GM23338 (cell line): ENCODE results near the gene HIF1AN. TPM values are rescaled to one million over a fixed set of nuclear protein-coding genes. Genes with fewer than 3 reads are reported as not detected.

Experiments
- ATAC-seq: fragments of 200-7000 bp; cut with Tn5 transposase; 3 replicates; pipeline ENCODE4 v1.9.1; 2020
- DNase-seq: peaks from one replicate; pipeline ENCODE4 v3.0.0-alpha.2; 2015; ENCODE audit warnings: low spot score
- H2AFZ ChIP-seq: fragments of 200-600 bp; sonication (generic); 2 replicates; pipeline ENCODE4 v1.8.0; 2016; ENCODE audit warnings: antibody characterized with exemption, mild to moderate bottlenecking, moderate library complexity
- H3F3A ChIP-seq: fragments of 200-600 bp; sonication (generic); replicated peaks from 2 replicates; pipeline ENCODE4 v1.8.0; 2017; ENCODE audit warnings: antibody characterized with exemption, mixed run types, low read depth
- H3K27ac ChIP-seq: fragments of 200-600 bp; sonication (generic); 2 replicates; pipeline ENCODE4 v1.6.1; 2016; ENCODE audit warnings: low read depth
- H3K27me3 ChIP-seq: fragments of 200-600 bp; sonication (generic); 2 replicates; pipeline ENCODE4 v1.8.0; 2016; ENCODE audit warnings: mild to moderate bottlenecking, mixed run types, moderate library complexity; ENCODE audit not compliant: insufficient read depth
- H3K36me3 ChIP-seq: fragments of 200-600 bp; sonication (generic); 2 replicates; pipeline ENCODE4 v1.8.0; 2016; ENCODE audit warnings: mild to moderate bottlenecking; ENCODE audit not compliant: insufficient read depth
- H3K4me1 ChIP-seq: fragments of 200-600 bp; sonication (generic); 2 replicates; pipeline ENCODE4 v1.8.0; 2016; ENCODE audit warnings: mild to moderate bottlenecking, moderate library complexity; ENCODE audit not compliant: insufficient read depth
- H3K4me2 ChIP-seq: fragments of 200-600 bp; sonication (generic); 2 replicates; pipeline ENCODE4 v1.7.1; 2017; ENCODE audit warnings: mixed run types
- H3K4me3 ChIP-seq: fragments of 200-600 bp; sonication (generic); 2 replicates; pipeline ENCODE4 v1.6.1; 2016; ENCODE audit warnings: mixed run types
- H3K79me2 ChIP-seq: fragments of 200-600 bp; sonication (generic); replicated peaks from 2 replicates; pipeline ENCODE4 v1.8.0; 2017; ENCODE audit warnings: mild to moderate bottlenecking; ENCODE audit not compliant: insufficient read depth
- H3K9me2 ChIP-seq: fragments of 200-600 bp; sonication (generic); 2 replicates; pipeline ENCODE4 v1.8.0; 2017; ENCODE audit not compliant: insufficient read depth
- H4K20me1 ChIP-seq: fragments of 200-600 bp; sonication (generic); replicated peaks from 2 replicates; pipeline ENCODE4 v1.8.0; 2017; ENCODE audit warnings: mild to moderate bottlenecking; ENCODE audit not compliant: insufficient read depth
- H3K27ac Mint-ChIP-seq: 2 replicates; pipeline ENCODE4 v1.8.0; 2020; ENCODE audit warnings: inconsistent platforms, mild to moderate bottlenecking, moderate library complexity, mixed read lengths
- H3K27me3 Mint-ChIP-seq: 3 replicates; pipeline ENCODE4 v1.8.0; 2022; ENCODE audit warnings: low read depth, mild to moderate bottlenecking, moderate library complexity, mixed read lengths, inconsistent platforms; ENCODE audit not compliant: insufficient read depth, poor library complexity
- H3K36me3 Mint-ChIP-seq: 3 replicates; pipeline ENCODE4 v1.8.0; 2021; ENCODE audit warnings: low read depth, mild to moderate bottlenecking, inconsistent platforms, moderate library complexity, mixed read lengths
- H3K4me1 Mint-ChIP-seq: 3 replicates; pipeline ENCODE4 v1.8.0; 2020; ENCODE audit warnings: mild to moderate bottlenecking, inconsistent platforms, mixed read lengths
- H3K4me3 Mint-ChIP-seq: 3 replicates; pipeline ENCODE4 v1.8.0; 2021; ENCODE audit warnings: moderate library complexity, mild to moderate bottlenecking, inconsistent platforms, mixed read lengths
- H3K9me3 Mint-ChIP-seq: 3 replicates; pipeline ENCODE4 v1.8.0; 2020; ENCODE audit warnings: moderate library complexity, mild to moderate bottlenecking, inconsistent platforms, mixed read lengths
- CREB1 ChIP-seq: fragments of 250-450 bp; sonication (Bioruptor Pico); IDR thresholded peaks from 2 replicates; pipeline ENCODE4 v1.5.0; 2020; ENCODE audit warnings: low read depth, mild to moderate bottlenecking, moderate library complexity
- CTCF ChIP-seq, 2 experiments: fragments of 200-600 bp in 1 of 2; sonication (generic) in 1 of 2; conservative IDR thresholded peaks; 2 replicates each; pipeline versions ENCODE4 v1.5.1 to v1.6.1; 2016 to 2017; ENCODE audit warnings: antibody characterized with exemption in 2 of 2, low read depth in 2 of 2, mild to moderate bottlenecking in 2 of 2, moderate library complexity in 1 of 2
- EZH2phosphoT487 ChIP-seq: fragments of 200-600 bp; sonication (generic); IDR thresholded peaks from one replicate; pipeline ENCODE4 v1.8.1; 2018; ENCODE audit warnings: antibody characterized with exemption; ENCODE audit not compliant: unreplicated experiment
- JUNB ChIP-seq: IDR thresholded peaks from one replicate; pipeline ENCODE4 v1.6.1; 2016; ENCODE audit warnings: antibody characterized with exemption; ENCODE audit not compliant: unreplicated experiment
- NANOG ChIP-seq: IDR thresholded peaks from 2 replicates; pipeline ENCODE4 v1.6.1; 2016; ENCODE audit warnings: antibody characterized with exemption, borderline replicate concordance
- POLR2AphosphoS5 ChIP-seq: IDR thresholded peaks from 2 replicates; pipeline ENCODE4 v1.6.1; 2016; ENCODE audit warnings: antibody characterized with exemption, low read depth
- REST ChIP-seq: IDR thresholded peaks from one replicate; pipeline ENCODE4 v1.6.1; 2018; ENCODE audit warnings: antibody characterized with exemption; ENCODE audit not compliant: unreplicated experiment
- ZNF114 ChIP-seq: fragments of 250-450 bp; sonication (Bioruptor Pico); IDR thresholded peaks from 2 replicates; pipeline ENCODE4 v1.5.0; 2020; ENCODE audit warnings: mild to moderate bottlenecking, moderate library complexity
- ZNF331 ChIP-seq: fragments of 250-450 bp; sonication (Bioruptor Pico); IDR thresholded peaks from 2 replicates; pipeline ENCODE4 v1.5.0; 2020; ENCODE audit warnings: low read depth, mild to moderate bottlenecking, moderate library complexity
- ZNF462 ChIP-seq: fragments of 250-450 bp; sonication (Bioruptor Pico); IDR thresholded peaks from 2 replicates; pipeline ENCODE4 v1.5.0; 2020; ENCODE audit warnings: mild to moderate bottlenecking, moderate library complexity
- polyA plus RNA-seq: library from polyadenylated mRNA; unstranded; fragments of >200 nt; fragmentation: Nextera tagmentation; extraction: Ambion mirVana; gene quantifications from 2 replicates; pipeline ENCODE4 v1.2.1, GENCODE V29; 2016
- total RNA-seq: library from RNA; depleted of rRNA; stranded (reverse); fragments of >200 nt; shearing (Covaris generic); gene quantifications from 2 replicates; pipeline ENCODE4 v1.2.3, GENCODE V29; 2014

Gene HIF1AN
- total and polyA plus RNA-seq, 2 experiments from 2014 or later: 9.9 to 26.3 TPM

GRCh38 chr10:100531761-100532160, 4.0 kb upstream of the HIF1AN start:
- Histone ChIP-seq H3K79me2 (peaks cover 26% of the 10 kb centered on the region), H3K4me3 (no peak overlapping the region), H3K4me1 (peaks cover 17% of the 10 kb centered on the region), H2AFZ (no peak overlapping the region), H3K27ac (no peak overlapping the region), H3K4me2 (no peak overlapping the region), H3K36me3 (no peaks in the 10 kb centered on the region; the same call in 1 of the 2 replicates), H3K9me2 (no peaks in the 10 kb centered on the region), H3F3A (no peaks in the 10 kb centered on the region), H3K27me3 (no peaks in the 10 kb centered on the region), H4K20me1 (peaks cover 11% of the 10 kb centered on the region)
- no peak overlapping the region for H3K27ac Mint-ChIP-seq
- peaks cover 2% of the 10 kb centered on the region for H3K27me3 Mint-ChIP-seq
- no peak for TF ChIP-seq JUNB
- no peak for TF ChIP-seq CREB1 (CRISPR knock-in tag)
- TF ChIP-seq ZNF114 (CRISPR knock-in tag): no peak
- no peak for TF ChIP-seq CTCF (conservative IDR thresholded peaks at IDR 0.05; ENCODE audit: low read depth in 2 of 2)
- no peak for TF ChIP-seq POLR2AphosphoS5
- TF ChIP-seq NANOG: no peak
- TF ChIP-seq REST: no peak
- TF ChIP-seq EZH2phosphoT487: no peak
- no peak for TF ChIP-seq ZNF331 (CRISPR knock-in tag)
- no peak for TF ChIP-seq ZNF462 (CRISPR knock-in tag)
- DNase-seq: no peak
- no peaks in the 10 kb centered on the region for H3K9me3 Mint-ChIP-seq
- H3K36me3 Mint-ChIP-seq: peaks cover 8% of the 10 kb centered on the region
- ATAC-seq: no peak
- H3K4me1 Mint-ChIP-seq: peaks cover 10% of the 10 kb centered on the region
- H3K4me3 Mint-ChIP-seq: no peak overlapping the region
